PC-9 (cell line): Measurements from ENCODE around the gene HCLS1. TPM values are rescaled to one million over a fixed set of nuclear protein-coding genes. Genes with fewer than 3 reads are reported as not detected.
"Not testable (repeated sequence)": the region's sequence is repeated elsewhere in the genome, so short reads cannot be mapped to it uniquely, and the experiment has no call there.

Experiments used
- BruUV-seq: library from RNA; stranded (reverse); fragments of 400-500 nt; replicated peaks from 2 replicates; lab custom pipeline; 2021; lab: Mats Ljungman, UMichigan
- CTCF ChIA-PET: fragments of 300-600 bp; sonication (Branson Sonifier 250); formaldehyde crosslinking; loops from one replicate; lab custom pipeline; 2022; ENCODE audit warnings: antibody characterized with exemption; lab: Charles Lee
- POLR2A ChIA-PET: fragments of 300-600 bp; sonication (Branson Sonifier 250); formaldehyde crosslinking; loops from one replicate; lab custom pipeline; 2022; ENCODE audit warnings: antibody characterized with exemption; ENCODE audit not compliant: unreplicated experiment; lab: Charles Lee
- DNase-seq, 2 experiments: peaks; one replicate each; pipeline versions ENCODE4 v3.0.0 to v3.0.0-alpha.2; 2015 to 2022; ENCODE audit warnings: mixed read lengths in 1 of 2
- H2AFZ ChIP-seq: fragments of 200-600 bp; sonication (generic); 2 replicates; pipeline ENCODE4 v1.8.1; 2017; ENCODE audit warnings: antibody characterized with exemption
- H3F3A ChIP-seq: fragments of 200-600 bp; sonication (generic); 2 replicates; pipeline ENCODE4 v1.8.1; 2017; ENCODE audit warnings: antibody characterized with exemption, mild to moderate bottlenecking, low read depth; ENCODE audit not compliant: insufficient read depth
- H3K27ac ChIP-seq: fragments of 200-600 bp; sonication (generic); 2 replicates; pipeline ENCODE4 v1.6.1; 2016; ENCODE audit warnings: mixed run types
- H3K27me3 ChIP-seq: fragments of 200-600 bp; sonication (generic); 2 replicates; pipeline ENCODE4 v1.6.1; 2016; ENCODE audit warnings: low read depth, mixed run types; ENCODE audit not compliant: insufficient read depth
- H3K36me3 ChIP-seq: fragments of 200-600 bp; sonication (generic); 2 replicates; pipeline ENCODE4 v1.6.1; 2016; ENCODE audit warnings: low read depth, mixed run types
- H3K4me1 ChIP-seq: fragments of 200-600 bp; sonication (generic); replicated peaks from 2 replicates; pipeline ENCODE4 v1.6.1; 2016; ENCODE audit warnings: mixed run types; ENCODE audit not compliant: insufficient read depth
- H3K4me2 ChIP-seq: fragments of 200-600 bp; sonication (generic); 2 replicates; pipeline ENCODE4 v1.6.1; 2017; ENCODE audit warnings: mixed run types
- H3K4me3 ChIP-seq: fragments of 200-600 bp; sonication (generic); 2 replicates; pipeline ENCODE4 v1.6.1; 2016; ENCODE audit warnings: mixed run types
- H3K79me2 ChIP-seq: fragments of 200-600 bp; sonication (generic); 2 replicates; pipeline ENCODE4 v1.6.1; 2017; ENCODE audit warnings: low read depth, mixed run types
- H3K9me2 ChIP-seq: fragments of 200-600 bp; sonication (generic); 2 replicates; pipeline ENCODE4 v1.8.1; 2017; ENCODE audit warnings: mild to moderate bottlenecking; ENCODE audit not compliant: insufficient read depth
- H3K9me3 ChIP-seq: fragments of 200-600 bp; sonication (generic); 2 replicates; pipeline ENCODE4 v1.8.1; 2016; ENCODE audit warnings: low read depth; ENCODE audit not compliant: insufficient read depth
- H4K20me1 ChIP-seq: fragments of 200-600 bp; sonication (generic); 2 replicates; pipeline ENCODE4 v1.8.1; 2017; ENCODE audit not compliant: insufficient read depth
- CTCF ChIP-seq: fragments of 200-600 bp; sonication (generic); conservative IDR thresholded peaks from 2 replicates; pipeline ENCODE4 v1.6.1; 2017; ENCODE audit warnings: mixed run types, antibody characterized with exemption, mild to moderate bottlenecking, moderate library complexity
- EZH2 ChIP-seq: fragments of 200-600 bp; sonication (generic); IDR thresholded peaks from 2 replicates; pipeline ENCODE4 v1.8.0; 2017; ENCODE audit warnings: antibody characterized with exemption, low read depth
- intact Hi-C: fragments of 100-400 bp; cut with micrococcal nuclease; formaldehyde crosslinking; loops from one replicate; pipeline ENCODE4 v1.10.0; 2022; ENCODE audit not compliant: unreplicated experiment
- total RNA-seq: library from RNA; stranded (reverse); gene quantifications from 2 replicates; pipeline ENCODE4 v1.2.3, GENCODE V29; 2021

HCLS1 gene
- total RNA-seq, 1 experiment from 2014 or later = 2.2 TPM

- no peak for TF ChIP-seq EZH2
- TF ChIP-seq CTCF = no peak
- H3F3A ChIP-seq = no peaks in the 10 kb centered on the region
- DNase-seq = no peak
- H3K79me2 ChIP-seq = no peaks in the 10 kb centered on the region
- H3K9me2 ChIP-seq = no peaks in the 10 kb centered on the region
- H2AFZ ChIP-seq = no peak overlapping the region
- no TSS peak for BruUV-seq
- no peaks in the 10 kb centered on the region for H3K9me3 ChIP-seq
- H4K20me1 ChIP-seq = no peaks in the 10 kb centered on the region
- ChIA-PET POLR2A (no interaction called here), CTCF (no interaction called here)
- H3K36me3 ChIP-seq = no peaks in the 10 kb centered on the region
- H3K4me1 ChIP-seq = no peaks in the 10 kb centered on the region
- H3K4me3 ChIP-seq = no peak overlapping the region
- H3K27me3 ChIP-seq = no peaks in the 10 kb centered on the region
- no peak overlapping the region for H3K4me2 ChIP-seq
- intact Hi-C loops = no loop called here
- H3K27ac ChIP-seq = no peak overlapping the region
These were observed 54.6 kb downstream of the HCLS1 start for GRCh38 chr3:121606106-121606505.

GRCh38 chr3:121604759-121605158, 55.9 kb downstream of the HCLS1 start:
- BruUV-seq = no TSS peak
- POLR2A ChIA-PET = no interaction called here
- no peak overlapping the region for H3K4me3 ChIP-seq
- no peaks in the 10 kb centered on the region for H3K4me1 ChIP-seq
- H3K36me3 ChIP-seq = no peaks in the 10 kb centered on the region
- no peaks in the 10 kb centered on the region for H3K9me2 ChIP-seq
- no peaks in the 10 kb centered on the region for H3K79me2 ChIP-seq
- DNase-seq = no peak
- H3K27me3 ChIP-seq = no peaks in the 10 kb centered on the region
- no peak overlapping the region for H3K27ac ChIP-seq
- H4K20me1 ChIP-seq = no peaks in the 10 kb centered on the region
- no peak overlapping the region for H2AFZ ChIP-seq
- intact Hi-C loops = no loop called here
- no peak overlapping the region for H3K4me2 ChIP-seq
- no peaks in the 10 kb centered on the region for H3F3A ChIP-seq
- CTCF ChIA-PET = no interaction called here
- TF ChIP-seq CTCF (no peak), EZH2 (no peak)
- H3K9me3 ChIP-seq = no peaks in the 10 kb centered on the region

- no peaks in the 10 kb centered on the region for H3K9me3 ChIP-seq
- ChIA-PET CTCF (interaction anchor here (0.6 kb wide), 1 partner anchor 42 kb away, joined by 9 read pairs; no protein-coding TSS in a partner anchor), POLR2A (interaction anchor here (0.6 to 0.7 kb wide), 3 partner anchors 27 to 223 kb away, joined by 3 to 5 read pairs (median 4); no protein-coding TSS in a partner anchor)
- intact Hi-C loops = no loop called here
- TF ChIP-seq EZH2 (no peak), CTCF (no peak)
- H3F3A ChIP-seq = no peaks in the 10 kb centered on the region
- no peak overlapping the region for H3K4me2 ChIP-seq
- no peaks in the 10 kb centered on the region for H4K20me1 ChIP-seq
- no peaks in the 10 kb centered on the region for H3K36me3 ChIP-seq
- H3K27me3 ChIP-seq = no peaks in the 10 kb centered on the region
- no peak overlapping the region for H3K27ac ChIP-seq
- H3K9me2 ChIP-seq = no peaks in the 10 kb centered on the region
- no peaks in the 10 kb centered on the region for H3K79me2 ChIP-seq
- DNase-seq = no peak
- H2AFZ ChIP-seq = no peak overlapping the region
- no TSS peak for BruUV-seq
- no peaks in the 10 kb centered on the region for H3K4me1 ChIP-seq
- no peak overlapping the region for H3K4me3 ChIP-seq
These were observed 59.4 kb downstream of the HCLS1 start for GRCh38 chr3:121601212-121601812.

- CTCF ChIA-PET = not testable (repeated sequence)
These were observed 60.8 kb downstream of the HCLS1 start for GRCh38 chr3:121599900-121600299.

More at GRCh38 chr3:121599900-121600299, 60.8 kb downstream of the HCLS1 start:
- DNase-seq, H3K4me3 ChIP-seq, H3K9me3 ChIP-seq, H2AFZ ChIP-seq, H3K36me3 ChIP-seq, POLR2A ChIA-PET, H3K4me1 ChIP-seq, H3F3A ChIP-seq, H4K20me1 ChIP-seq, H3K79me2 ChIP-seq, H3K9me2 ChIP-seq, H3K4me2 ChIP-seq, H3K27ac ChIP-seq, BruUV-seq, H3K27me3 ChIP-seq, intact Hi-C loops: not testable (repeated sequence)
